ENCODE data around the gene MCCD1.
"Not testable (repeated sequence)": the region's sequence is repeated elsewhere in the genome, so short reads cannot be mapped to it uniquely, and the experiment has no call there.

MCCD1 gene

DNA sequence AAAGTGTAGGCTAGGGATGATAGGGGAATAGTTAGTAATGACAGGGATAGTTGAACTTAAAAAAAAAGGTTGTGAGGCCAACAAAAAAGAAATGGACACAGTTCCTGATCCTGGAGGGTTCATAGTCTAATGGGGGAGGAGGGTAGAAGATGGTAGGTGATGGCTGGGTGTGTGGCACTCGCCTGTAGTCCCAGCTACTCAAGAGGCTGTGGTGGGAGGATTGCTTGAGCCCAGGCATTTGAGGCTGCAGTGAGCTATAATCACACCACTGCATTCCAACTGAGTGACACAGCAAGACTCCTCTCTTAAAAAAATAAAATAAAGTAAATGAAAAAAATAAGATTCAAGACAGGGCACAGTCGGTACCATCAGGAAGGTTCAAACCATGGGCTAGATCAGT, 33.2 kb upstream of the MCCD1 start:
- H3K27me3 ChIP-seq (replicated peaks; ENCODE audit: control insufficient read depth, insufficient read depth, low read length), result no peaks in the 10 kb centered on the region
- H3K4me3 ChIP-seq (replicated peaks; ENCODE audit: low read depth, low read length), result peak overlapping the region; percentile 85
- no peak for DNase-seq (ENCODE audit: extremely low read depth, insufficient read length)
- TF ChIP-seq, protein P1, sequence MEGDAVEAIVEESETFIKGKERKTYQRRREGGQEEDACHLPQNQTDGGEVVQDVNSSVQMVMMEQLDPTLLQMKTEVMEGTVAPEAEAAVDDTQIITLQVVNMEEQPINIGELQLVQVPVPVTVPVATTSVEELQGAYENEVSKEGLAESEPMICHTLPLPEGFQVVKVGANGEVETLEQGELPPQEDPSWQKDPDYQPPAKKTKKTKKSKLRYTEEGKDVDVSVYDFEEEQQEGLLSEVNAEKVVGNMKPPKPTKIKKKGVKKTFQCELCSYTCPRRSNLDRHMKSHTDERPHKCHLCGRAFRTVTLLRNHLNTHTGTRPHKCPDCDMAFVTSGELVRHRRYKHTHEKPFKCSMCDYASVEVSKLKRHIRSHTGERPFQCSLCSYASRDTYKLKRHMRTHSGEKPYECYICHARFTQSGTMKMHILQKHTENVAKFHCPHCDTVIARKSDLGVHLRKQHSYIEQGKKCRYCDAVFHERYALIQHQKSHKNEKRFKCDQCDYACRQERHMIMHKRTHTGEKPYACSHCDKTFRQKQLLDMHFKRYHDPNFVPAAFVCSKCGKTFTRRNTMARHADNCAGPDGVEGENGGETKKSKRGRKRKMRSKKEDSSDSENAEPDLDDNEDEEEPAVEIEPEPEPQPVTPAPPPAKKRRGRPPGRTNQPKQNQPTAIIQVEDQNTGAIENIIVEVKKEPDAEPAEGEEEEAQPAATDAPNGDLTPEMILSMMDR (IDR thresholded peaks at IDR 0.05; ENCODE audit: insufficient read depth, low read length, poor library complexity, severe bottlenecking), result no peak
- no peaks in the 10 kb centered on the region for H3K36me3 ChIP-seq (ENCODE audit: control insufficient read depth, insufficient read depth, low read length)

DNA sequence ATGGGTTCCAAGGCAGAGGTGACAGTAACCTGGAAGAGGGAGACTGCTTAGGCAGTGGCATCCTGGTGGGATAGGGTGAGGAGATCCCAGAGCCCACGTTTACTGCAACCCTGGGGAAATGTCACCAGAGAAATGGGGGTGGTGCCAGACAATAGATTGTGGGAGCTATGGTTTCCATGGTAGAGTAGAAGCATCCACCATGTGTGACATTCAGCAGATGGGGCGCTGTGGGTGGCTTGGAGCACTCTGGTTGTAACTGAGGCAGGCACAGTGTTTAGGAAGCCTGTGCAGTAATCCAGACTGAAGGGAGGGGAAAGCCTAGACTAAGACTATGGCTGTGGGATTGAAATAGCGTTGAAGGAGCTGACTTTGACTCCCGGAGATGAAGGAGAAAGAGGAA, 31.9 kb upstream of the MCCD1 start:
- not testable (repeated sequence) for H3K36me3 ChIP-seq (ENCODE audit: control insufficient read depth, insufficient read depth, low read length); DNase-seq (ENCODE audit: extremely low read depth, insufficient read length); H3K27me3 ChIP-seq (replicated peaks; ENCODE audit: control insufficient read depth, insufficient read depth, low read length)
- H3K4me3 ChIP-seq (replicated peaks; ENCODE audit: low read depth, low read length), result peak overlapping the region; percentile 79

DNA sequence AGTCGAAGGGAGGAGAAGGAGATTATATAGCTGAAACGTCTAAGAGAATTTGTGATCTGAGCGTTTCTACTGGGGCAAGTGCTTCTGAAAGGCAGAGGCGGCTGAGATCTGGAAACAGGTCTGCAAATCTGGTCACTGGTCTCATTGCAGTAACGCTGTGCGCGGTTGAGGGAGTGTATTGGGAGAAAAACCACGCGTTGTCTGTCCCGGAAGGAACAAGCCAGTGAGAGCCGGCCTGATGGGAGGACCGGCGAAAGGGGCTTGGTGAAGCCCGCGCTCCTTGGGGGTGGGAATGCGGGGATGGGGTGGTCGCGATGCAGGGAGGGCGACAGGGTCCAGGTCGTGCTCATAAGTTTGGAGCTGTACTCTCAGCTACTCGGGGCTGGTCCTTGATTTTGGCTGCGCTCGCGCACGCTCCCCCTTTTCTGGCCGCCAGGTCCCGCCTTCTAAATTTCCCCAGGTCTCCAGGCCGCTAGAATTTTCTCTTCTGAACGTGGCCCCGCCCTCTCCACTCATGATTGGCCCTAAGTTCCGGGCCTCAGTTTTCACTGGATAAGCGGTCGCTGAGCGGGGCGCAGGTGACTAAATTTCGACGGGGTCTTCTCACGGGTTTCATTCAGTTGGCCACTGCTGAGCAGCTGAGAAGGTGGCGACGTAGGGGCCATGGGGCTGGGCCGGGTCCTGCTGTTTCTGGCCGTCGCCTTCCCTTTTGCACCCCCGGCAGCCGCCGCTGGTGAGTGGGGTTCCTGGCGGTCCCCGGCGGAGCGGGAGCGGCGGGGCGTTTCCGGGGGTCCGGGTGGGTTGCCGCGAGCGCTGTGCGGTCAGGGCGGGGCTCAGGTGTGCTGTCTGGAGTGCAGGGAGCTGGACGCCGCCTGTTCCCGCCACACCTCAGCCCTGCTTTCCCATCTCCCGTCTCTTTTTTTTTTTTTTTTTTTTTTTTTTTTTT, 31.0 kb upstream of the MCCD1 start, which contains the start of gene MICB:
TSS of gene MICB (plus strand) at position 615 of the 946 bp plus-strand sequence. CDS start at position 664, 49 bp downstream.
- Histone ChIP-seq H3K36me3 (ENCODE audit: control insufficient read depth, insufficient read depth, low read length) (no peaks in the 10 kb centered on the region), H3K4me3 (replicated peaks; ENCODE audit: low read depth, low read length) (peak within 1 kb of the TSS; percentile 79), H3K27me3 (replicated peaks; ENCODE audit: control insufficient read depth, insufficient read depth, low read length) (no peaks in the 10 kb centered on the region)
- peak; percentile 84 for DNase-seq (ENCODE audit: extremely low read depth, insufficient read length)
- TF ChIP-seq, protein P1 (IDR thresholded peaks at IDR 0.05; ENCODE audit: insufficient read depth, low read length, poor library complexity, severe bottlenecking), result no peak

DNA sequence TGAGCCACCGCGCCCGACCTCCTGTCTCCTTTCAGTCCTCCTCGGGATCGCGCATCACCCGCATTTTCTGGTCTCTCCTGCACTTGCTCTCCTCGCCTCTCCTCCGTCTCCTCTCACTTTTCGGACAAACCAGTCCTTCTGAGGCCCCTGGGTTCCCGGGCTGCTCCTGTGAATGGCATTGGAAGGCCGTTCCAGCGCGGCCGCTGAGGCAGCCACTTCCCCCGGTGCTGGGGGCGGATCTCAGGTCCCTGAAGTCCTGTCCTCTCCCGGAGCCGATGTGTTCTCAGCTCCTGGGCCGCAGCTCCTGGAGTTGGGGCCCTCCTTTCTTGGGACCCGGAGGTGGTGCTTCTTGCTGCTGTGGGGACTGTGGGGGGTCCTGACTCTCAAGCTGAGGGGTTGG, 30.0 kb upstream of the MCCD1 start:
- TF ChIP-seq, protein P1 (IDR thresholded peaks at IDR 0.05; ENCODE audit: insufficient read depth, low read length, poor library complexity, severe bottlenecking), result no peak
- H3K27me3 ChIP-seq (replicated peaks; ENCODE audit: control insufficient read depth, insufficient read depth, low read length), result no peaks in the 10 kb centered on the region
- H3K36me3 ChIP-seq (ENCODE audit: control insufficient read depth, insufficient read depth, low read length), result no peaks in the 10 kb centered on the region
- DNase-seq (ENCODE audit: extremely low read depth, insufficient read length), result no peak
- H3K4me3 ChIP-seq (replicated peaks; ENCODE audit: low read depth, low read length), result peak overlapping the region; percentile 48

DNA sequence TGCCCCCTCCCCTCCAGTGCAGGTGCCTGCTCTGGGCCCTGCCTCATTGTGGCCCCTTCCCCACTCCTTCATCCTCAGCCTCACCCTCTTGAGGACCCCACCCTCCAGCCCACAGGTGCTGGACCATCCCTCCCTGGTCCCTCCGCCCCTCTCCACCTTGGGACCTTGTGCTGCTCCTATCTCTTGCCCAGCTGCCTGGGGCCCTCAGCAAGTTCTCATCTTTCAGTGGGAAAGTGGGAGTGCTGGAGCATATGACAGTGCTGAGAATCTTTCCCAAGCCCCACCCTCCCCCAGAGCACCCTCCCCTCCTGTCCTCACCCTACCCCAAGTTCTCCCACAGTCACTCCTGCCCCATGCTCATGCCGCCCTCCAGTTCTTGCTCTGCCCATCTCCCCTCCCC, 29.1 kb upstream of the MCCD1 start:
- not testable (repeated sequence) for H3K27me3 ChIP-seq (replicated peaks; ENCODE audit: control insufficient read depth, insufficient read depth, low read length); DNase-seq (ENCODE audit: extremely low read depth, insufficient read length); H3K36me3 ChIP-seq (ENCODE audit: control insufficient read depth, insufficient read depth, low read length); H3K4me3 ChIP-seq (replicated peaks; ENCODE audit: low read depth, low read length)

DNA sequence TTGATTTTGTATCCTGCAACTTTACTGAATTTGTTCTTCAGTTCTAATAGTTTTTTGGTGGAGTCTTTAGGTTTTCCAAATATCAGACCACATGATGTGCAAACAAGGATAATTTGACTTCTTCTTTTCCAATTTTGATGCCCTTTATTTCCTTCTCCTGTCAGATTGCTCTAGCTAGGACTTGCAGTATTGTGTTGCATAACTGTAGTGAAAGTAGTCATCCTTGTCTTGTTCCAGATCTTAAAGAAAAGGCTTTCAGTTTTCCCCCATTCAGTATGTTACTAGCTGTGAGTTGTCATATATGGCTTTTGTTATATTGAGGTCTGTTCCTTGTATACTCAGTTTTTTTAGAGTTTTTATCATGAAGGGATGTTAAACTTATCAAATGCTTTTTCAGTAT, 26.2 kb upstream of the MCCD1 start:
- TF ChIP-seq, protein P1 (IDR thresholded peaks at IDR 0.05; ENCODE audit: insufficient read depth, low read length, poor library complexity, severe bottlenecking), result no peak
- DNase-seq (ENCODE audit: extremely low read depth, insufficient read length), result no peak
- Histone ChIP-seq H3K4me3 (replicated peaks; ENCODE audit: low read depth, low read length) (no peak overlapping the region), H3K27me3 (replicated peaks; ENCODE audit: control insufficient read depth, insufficient read depth, low read length) (no peaks in the 10 kb centered on the region), H3K36me3 (ENCODE audit: control insufficient read depth, insufficient read depth, low read length) (peaks cover 15% of the 10 kb centered on the region)

DNA sequence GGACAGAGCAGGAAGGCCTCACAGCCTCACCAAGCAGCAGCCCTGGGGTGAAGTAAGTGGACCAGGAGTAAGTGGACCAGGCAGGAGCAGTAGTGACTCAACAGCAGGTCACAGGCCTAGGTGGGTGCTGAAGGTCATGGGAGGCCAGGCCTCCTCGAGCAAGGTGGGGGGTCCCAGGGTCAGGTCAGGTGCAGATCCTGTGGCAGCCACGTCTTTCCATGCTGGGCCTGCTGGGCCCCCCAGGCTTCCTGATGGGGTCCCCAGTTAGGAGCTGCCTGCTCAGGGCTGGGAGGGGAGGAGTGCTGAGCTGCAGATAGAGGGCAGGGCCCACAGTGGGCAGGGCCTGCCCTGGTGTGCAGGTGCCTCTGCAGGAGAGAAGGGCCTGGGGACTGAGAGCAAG, 19.7 kb upstream of the MCCD1 start:
- H3K36me3 ChIP-seq (ENCODE audit: control insufficient read depth, insufficient read depth, low read length), result peaks cover 33% of the 10 kb centered on the region
- not testable (repeated sequence) for H3K4me3 ChIP-seq (replicated peaks; ENCODE audit: low read depth, low read length); H3K27me3 ChIP-seq (replicated peaks; ENCODE audit: control insufficient read depth, insufficient read depth, low read length); DNase-seq (ENCODE audit: extremely low read depth, insufficient read length)

Data from GM06990 (cell line).